Lower leg skin (tissue), 3 donors: ENCODE results near the gene ZNF586.

Experiments used
- CTCF ChIP-seq, 3 donors: fragments of 450-650 bp; IDR thresholded peaks; one replicate each; pipeline ENCODE4 v1.5.1; 2016; ENCODE audit warnings: antibody characterized with exemption in 3 of 3, mild to moderate bottlenecking in 3 of 3, moderate library complexity in 2 of 3
- POLR2A ChIP-seq, 2 donors: fragments of 450-650 bp; IDR thresholded peaks; one replicate each; pipeline ENCODE4 v1.6.1; 2016 to 2017; ENCODE audit warnings: antibody characterized with exemption in 2 of 2, mild to moderate bottlenecking in 1 of 2, moderate library complexity in 1 of 2

- TF ChIP-seq CTCF (IDR thresholded peaks at IDR 0.05) = no peak
- no peak for TF ChIP-seq POLR2A (IDR thresholded peaks at IDR 0.05)
Measured at GRCh38 chr19:57771417-57771816, 1.9 kb downstream of the ZNF586 start.
